Activated naive CD4-positive, alpha-beta T cell (primary cell): Measurements from ENCODE around the gene ARID3A.

Experiments used
- DNase-seq, 4 experiments: peaks; one replicate each; lab custom pipeline; 2025; lab: John Stamatoyannopoulos, UW

The ARID3A gene

GRCh38 chr19:929203-929890 is 3.5 kb downstream of the ARID3A start:
- no peak for DNase-seq

DNA sequence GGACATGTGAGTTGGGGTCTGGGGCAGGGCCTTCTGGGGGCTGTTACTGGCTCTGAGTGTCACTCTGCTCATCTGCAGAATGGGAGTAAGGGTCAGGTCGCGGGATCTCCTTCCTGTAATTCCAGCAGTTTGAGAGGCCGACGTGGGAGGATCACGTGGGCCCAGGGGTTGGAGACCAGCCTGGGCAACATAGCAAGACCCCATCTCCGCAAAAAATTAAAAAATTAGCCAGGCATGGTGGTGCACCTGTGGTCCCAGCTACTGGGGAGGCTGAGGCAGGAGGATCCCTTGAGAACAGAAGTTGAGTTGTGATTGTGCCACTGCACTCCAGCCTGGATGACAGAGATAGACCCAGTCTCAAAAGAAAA is 4.0 kb downstream of the ARID3A start:
- DNase-seq, result no peak

GRCh38 chr19:931860-932647 is 6.2 kb downstream of the ARID3A start:
- DNase-seq, result no peak

GRCh38 chr19:932648-933552 is 7.1 kb downstream of the ARID3A start:
- DNase-seq, result peak in 2 of 4 experiments; percentile 24 to 40

DNA sequence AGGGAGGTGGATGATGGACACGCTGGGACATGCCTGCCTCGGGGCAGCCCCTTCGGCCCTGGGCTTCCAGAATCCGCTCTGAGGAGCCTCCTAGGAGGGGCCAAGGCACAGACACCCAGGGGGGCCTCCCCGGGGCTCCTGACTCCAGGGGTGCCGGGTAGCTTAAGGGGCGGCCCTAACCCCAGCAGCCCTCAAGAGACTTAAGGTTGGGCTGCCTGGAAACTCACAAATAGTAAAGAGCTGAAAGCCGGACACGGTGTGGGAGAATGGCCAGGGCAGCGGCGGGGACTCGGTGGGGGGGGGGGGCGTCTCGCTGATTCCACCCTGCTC is 7.7 kb downstream of the ARID3A start:
- DNase-seq, result no peak

DNA sequence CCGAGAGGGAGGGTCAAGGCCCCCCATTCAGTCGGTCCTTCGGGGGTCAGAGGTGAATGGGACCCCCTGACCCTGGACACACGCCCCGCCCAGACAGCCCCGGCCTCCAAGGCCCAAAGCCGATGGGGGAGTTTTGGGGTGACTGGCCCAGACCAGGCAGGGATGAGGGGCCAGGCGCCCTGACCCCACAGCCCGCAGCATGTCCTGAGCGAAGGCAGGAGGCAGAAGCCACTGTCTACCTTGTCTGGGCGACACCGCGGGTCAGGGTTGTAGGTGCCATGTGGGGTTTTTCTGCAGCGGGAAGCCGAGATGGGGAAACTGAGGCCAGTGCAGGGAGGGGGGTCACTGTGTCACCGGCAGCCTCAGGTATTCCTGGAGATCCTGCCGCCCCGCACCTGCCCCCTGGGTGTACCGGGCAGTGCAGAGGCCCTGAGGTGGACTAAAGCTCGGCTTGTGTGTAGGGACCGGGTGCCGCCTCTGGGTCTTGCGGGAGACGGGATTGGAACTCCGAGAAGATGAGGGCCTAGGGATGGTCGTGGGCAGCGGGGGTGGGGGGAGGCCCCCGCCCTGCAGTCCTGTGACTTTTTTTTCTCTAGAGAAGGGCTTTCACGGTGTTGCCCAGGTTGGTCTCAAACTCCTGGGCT is 8.5 kb downstream of the ARID3A start:
- no peak for DNase-seq

- DNase-seq, result no peak
Measured at GRCh38 chr19:934865-935479, 9.1 kb downstream of the ARID3A start.

GRCh38 chr19:936175-936546 is 10.3 kb downstream of the ARID3A start:
- DNase-seq, result no peak

GRCh38 chr19:937259-937694 is 11.4 kb downstream of the ARID3A start:
- DNase-seq, result peak in 1 of 4 experiments; percentile 16

DNA sequence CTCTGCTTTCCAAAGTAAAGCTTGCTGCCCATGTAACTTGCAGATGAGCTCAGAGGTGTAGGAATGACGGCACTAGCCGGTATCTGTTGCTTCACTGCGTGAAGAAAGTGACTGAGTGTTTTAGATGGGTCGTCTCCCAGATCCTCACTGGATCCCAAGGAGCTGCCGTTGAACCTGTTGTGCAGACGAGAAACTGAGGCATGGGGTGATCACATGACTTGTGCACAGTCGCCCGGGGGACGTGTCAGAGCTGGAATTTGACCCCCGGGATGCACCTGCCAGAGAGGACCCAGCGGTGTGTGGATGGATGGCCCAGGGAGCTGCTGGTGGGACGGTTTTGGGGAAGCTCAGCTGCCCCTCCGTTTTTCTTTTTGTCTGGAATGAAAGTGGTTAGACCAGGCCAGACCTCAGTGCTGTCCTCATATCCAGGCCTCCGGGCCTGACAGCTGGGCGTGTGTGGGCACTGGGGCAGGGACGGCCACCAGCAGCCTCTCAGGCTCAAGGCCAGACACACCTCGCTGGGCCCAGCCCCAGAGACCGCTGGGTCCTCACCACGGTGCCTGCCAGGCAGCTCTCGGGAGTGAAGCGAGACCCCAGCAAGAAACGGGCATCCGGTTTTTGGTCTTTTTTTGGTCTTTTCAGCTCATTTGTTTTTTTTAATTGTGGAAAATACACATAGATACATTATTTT is 12.5 kb downstream of the ARID3A start:
- no peak for DNase-seq

DNA sequence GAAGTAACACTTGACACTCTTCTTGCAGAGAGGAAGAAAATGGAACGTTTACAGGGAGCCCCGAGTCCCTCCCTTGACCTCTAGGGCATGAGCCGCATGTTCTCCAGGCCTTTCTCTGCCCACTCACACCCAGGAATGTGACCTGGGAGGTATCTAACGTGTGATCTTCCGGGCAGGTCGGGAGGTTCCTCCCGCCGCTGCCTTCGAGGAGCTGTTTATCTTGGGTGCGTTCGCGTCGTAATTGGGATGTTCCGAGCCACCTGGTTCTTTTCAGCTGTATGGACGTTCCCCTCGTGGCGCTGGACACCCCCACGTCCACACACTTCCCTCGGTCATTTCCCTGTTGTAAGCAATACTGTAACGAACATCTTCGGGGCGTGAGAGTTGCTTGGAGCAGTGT is 13.6 kb downstream of the ARID3A start:
- DNase-seq, result no peak

GRCh38 chr19:939922-940321 is 14.1 kb downstream of the ARID3A start:
- no peak for DNase-seq

DNA sequence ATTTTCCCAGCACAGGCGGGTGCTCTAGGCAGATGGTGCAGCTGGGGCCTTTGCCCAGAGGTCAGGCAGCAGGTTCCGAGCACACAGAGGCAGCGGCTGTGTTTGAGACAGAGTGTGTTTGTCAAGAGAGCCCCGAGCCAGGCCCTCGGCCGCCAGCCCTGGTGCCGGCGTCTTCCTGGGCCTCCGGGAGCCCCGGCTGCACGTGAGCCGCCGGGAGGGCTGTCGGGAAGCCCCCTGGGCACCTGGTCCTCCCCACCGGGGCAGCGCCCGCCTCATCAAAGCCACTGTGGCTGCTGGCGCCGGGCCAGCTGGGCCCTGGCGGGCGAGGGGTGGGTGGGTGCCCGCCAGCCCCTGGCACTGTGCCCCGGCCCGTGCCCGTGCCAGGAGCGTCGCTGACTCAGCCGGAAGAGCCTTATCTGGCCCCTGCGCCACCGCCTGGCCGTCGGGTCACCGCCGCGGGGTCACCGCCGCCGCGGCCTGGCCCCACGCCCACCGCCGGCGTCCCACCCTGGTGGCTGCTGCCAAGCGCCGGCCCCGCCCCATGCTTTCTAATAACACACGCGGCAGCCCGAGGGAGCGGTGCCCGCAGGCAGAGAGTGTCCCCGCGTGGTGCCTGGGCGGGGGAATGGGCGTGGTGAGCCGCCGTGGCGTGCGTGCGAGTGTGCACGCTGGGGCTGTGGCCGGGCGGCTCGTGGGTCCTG is 14.9 kb downstream of the ARID3A start:
- peak in 2 of 4 experiments; percentile 55 to 63 for DNase-seq

DNA sequence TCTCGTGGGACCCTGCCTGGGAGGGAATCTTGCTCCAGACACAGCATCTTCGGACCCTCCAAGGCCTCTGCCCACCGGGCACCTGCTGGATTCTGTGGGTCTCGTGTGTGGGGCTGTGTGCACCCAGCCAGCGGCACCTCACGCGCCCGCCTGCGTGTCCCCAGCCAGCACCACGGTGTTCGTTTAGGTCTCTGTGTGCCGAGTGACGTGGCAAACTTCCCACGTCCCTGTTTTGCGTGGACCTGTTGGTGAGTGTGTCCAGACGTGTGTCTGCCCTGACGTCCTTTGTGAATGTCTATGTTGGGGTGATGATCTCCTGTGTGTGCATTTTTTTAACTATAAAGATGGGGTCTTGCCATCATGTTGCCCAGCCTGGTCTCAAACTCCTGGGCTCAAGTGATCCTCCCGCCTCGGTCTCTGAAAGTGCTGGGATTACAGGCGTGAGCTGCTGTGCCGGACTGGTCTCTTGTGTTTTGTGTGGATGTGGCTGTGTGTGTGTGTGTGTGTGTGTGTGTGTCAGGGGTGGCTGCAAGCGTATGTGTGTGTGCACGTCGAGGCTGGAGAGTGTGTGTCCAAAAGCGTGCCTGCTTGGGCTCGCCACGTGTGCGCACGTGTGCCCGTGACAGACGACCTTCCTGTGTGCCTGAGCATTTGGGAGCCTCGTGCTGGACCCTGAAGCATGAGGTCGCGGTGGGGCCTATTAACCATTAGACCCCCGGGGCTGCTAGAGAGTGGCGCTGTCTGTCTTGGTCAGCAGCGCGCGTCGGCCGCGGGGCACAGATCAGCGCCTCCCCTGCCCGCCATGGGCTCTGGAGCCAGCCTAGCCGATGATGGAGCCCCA is 15.7 kb downstream of the ARID3A start:
- no peak for DNase-seq

GRCh38 chr19:942133-942645 is 16.4 kb downstream of the ARID3A start:
- DNase-seq, result no peak

DNA sequence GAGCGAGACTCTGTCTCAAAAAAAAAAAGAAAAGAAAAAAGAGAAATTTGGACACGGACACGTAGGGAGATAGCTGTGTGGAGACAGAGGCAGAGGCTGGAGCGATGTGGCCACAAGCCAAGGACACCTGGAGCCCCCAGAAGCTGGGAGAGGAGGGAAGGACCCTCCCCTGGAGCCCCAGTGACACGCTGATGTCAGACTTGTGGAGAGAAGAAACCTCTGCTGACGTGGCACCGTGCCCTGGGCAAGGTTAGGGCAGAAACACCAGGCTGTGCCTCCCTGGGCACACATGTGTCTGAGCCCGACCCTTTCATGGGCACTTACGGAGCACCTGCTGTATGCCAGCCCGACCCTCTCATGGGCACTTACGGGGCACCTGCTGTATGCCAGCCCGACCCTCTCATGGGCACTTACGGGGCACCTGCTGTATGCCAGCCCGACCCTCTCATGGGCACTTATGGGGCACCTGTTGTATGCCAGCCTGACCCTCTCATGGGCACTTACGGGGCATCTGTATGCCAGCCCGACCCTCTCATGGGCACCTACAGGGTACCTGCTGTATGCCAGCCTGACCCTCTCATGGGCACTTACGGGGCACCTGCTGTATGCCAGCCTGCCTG is 17.8 kb downstream of the ARID3A start:
- DNase-seq, result no peak

DNA sequence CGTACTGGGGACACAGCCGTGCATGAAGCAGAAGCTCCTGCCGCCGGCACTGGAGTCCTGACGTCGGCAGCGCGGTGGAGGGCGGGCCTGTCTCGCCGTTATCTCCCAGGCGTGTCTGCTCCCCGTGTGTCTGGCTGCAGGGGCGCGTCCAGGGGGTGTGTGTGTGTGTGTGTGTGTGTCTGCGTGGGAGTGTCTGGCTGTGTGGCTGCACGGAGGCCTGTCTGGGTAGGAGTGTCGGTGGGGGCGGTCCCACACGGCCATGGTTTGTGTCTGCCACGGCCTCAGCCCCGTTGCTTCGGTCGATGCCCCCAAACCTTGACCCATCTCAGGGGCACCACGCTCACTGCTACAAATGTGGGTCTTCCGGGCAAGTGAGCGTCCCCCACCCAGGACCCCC is 18.3 kb downstream of the ARID3A start:
- no peak for DNase-seq

- DNase-seq, result no peak
Measured at GRCh38 chr19:944663-945241, 18.9 kb downstream of the ARID3A start.
